HG03520 (cell line): ENCODE data around the gene FDX2.

Source experiments
- ATAC-seq: cut with Tn5 transposase; IDR thresholded peaks from one replicate; pipeline ENCODE4 v1.9.1; 2021; ENCODE audit warnings: mild to moderate bottlenecking, moderate library complexity; ENCODE audit not compliant: unreplicated experiment

Gene FDX2

DNA sequence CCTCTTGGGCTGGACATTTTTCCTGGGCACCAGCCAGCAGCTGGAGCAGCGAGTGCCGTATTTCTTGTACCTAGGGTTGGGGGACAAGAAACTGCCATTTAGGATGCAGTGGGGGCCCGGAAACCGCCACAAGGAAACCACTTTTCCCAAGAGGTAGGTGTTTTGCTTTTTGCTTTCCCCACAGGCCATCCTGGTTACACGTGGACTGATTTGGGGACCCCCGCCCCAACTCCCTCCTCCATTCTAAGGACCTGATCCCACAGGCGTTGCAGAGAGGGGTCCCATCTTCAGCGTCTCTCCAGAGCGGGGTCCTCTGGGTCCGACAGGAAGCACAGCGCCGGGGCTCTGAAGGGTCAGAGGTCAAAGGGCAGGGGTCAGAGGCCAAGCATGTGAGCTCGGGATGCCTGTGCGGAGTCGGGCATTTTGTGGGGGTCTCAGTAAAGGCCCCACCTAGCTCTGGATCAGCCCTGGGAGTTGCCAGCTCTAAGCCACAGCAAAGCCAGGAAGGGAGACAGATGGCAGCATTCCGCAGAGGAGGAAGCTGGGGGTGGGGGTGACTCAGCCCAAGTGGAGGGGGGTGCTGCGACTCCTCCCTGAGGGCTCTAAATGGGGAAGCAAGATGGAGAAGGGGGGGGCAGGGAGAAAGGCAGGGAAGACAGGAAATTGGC, 10.5 kb downstream of the FDX2 start:
- no peak for ATAC-seq

DNA sequence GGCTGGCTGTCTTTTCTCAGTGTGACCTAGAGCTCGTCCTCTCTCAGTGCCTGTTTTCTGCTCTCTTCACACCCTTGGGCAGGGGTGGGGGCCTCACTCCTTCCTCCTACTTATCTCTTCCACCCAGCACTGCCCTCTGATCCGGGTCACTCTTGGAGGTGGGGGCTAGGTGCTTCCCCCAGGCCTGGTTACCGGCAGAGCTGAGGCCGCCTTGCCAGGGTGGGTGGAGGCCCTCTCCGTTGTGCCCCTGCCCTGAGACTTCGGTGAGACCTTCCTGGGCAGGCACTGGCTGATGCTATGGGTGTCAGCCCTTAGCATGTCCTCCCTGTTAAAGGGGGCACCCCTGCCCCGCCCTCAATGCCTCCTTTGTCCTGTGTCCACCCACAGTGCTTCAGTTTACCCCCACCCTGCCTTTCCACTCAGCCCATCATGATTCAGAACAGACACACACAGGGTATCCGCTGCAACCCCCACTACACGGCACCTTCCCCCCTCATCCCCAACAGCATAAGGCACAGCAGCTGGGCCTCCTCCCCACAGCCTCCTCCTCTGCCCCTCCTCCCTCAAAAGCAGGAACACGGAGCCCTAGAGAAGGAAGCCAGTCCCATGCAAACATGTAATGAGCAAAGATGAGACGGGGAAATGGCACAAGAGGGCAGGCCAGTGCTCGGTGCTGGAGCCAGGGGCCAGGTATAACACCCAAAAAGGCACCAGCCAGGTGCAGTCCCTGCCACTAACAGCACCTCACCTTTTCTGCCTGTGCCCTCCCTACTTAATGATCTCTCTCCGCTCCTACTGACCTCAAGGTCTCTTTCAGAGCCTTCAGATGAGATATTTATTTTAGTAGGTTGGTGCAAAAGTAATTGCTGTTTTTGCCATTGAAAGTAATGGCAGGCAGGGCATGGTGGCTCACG, 16.0 kb downstream of the FDX2 start:
- ATAC-seq, result no peak

DNA sequence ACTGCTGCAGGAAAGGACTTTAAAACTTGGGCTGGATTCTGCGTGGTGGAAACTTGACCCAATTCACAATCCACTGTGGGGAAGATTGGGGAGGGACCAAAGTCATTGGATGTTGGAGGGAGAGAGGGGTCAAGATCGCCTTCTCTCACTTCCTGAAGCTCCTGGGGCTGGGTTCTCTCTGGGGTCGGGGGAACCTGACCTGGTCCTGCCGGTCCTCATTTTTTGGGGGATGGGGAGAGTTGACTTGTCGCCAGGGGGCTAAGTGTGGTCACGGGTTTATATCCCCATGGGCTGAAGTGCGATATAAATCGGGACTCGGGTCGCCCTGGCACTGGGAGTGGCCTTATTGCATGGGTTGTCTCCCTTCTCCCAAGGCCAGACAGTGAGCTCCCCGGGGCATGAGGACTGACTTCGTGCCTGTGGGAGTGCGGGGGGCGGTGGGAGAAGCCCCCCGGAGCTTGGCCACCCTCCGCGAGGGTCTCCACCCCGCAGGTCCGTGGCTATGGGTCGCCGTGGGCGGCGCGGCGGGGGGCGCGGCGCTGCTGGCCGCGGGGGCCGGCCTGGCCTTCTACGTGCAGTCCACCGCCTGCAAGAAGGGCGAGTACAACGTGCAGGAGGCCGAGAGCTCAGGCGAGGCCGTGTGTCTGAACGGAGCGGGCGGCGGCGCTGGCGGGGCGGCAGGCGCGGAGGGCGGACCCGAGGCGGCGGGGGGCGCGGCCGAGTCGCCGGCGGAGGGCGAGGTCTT, 19.8 kb downstream of the FDX2 start:
- ATAC-seq, result no peak

DNA sequence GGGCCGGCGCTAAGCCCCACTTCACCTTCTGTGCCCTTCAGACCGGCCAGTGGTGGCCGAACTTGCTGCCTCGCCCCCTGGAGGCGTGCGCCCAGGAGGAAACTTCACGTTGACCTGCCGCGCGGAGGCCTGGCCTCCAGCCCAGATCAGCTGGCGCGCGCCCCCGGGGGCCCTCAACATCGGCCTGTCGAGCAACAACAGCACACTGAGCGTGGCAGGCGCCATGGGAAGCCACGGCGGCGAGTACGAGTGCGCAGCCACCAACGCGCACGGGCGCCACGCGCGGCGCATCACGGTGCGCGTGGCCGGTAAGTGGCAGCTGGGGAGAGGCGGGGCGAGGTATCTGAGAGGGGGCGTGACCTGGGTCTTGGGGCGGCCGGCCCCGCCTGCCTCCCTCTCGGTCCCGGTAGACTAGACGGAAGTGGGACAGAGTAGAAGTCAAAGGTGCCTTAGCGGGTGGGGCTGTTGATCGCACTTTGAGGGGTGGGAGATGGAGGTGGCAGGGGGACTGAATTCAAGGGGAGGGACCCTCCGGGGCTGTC, 20.4 kb downstream of the FDX2 start:
- ATAC-seq, result no peak

DNA sequence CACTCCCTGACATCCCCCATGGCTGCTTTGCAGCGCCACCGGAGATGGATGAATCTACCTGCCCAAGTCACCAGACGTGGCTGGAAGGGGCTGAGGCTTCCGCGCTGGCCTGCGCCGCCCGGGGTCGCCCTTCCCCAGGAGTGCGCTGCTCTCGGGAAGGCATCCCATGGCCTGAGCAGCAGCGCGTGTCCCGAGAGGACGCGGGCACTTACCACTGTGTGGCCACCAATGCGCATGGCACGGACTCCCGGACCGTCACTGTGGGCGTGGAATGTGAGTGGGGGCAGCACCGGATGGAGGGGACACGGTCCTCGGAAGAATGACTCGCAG, 21.5 kb downstream of the FDX2 start:
- ATAC-seq, result no peak

DNA sequence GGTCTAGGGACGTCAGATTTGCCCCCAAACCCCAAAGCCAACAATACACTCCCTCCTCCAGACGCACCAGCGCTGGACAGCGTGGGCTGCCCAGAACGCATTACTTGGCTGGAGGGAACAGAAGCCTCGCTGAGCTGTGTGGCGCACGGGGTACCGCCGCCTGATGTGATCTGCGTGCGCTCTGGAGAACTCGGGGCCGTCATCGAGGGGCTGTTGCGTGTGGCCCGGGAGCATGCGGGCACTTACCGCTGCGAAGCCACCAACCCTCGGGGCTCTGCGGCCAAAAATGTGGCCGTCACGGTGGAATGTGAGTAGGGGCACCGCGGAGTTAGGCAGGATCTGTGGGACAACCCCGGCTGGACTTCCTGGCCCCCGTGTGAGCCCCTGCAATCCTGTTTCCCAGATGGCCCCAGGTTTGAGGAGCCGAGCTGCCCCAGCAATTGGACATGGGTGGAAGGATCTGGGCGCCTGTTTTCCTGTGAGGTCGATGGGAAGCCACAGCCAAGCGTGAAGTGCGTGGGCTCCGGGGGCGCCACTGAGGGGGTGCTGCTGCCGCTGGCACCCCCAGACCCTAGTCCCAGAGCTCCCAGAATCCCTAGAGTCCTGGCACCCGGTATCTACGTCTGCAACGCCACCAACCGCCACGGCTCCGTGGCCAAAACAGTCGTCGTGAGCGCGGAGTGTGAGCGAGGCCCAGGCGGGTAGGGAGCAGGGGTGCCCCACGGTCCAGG, 22.0 kb downstream of the FDX2 start:
- ATAC-seq, result no peak

DNA sequence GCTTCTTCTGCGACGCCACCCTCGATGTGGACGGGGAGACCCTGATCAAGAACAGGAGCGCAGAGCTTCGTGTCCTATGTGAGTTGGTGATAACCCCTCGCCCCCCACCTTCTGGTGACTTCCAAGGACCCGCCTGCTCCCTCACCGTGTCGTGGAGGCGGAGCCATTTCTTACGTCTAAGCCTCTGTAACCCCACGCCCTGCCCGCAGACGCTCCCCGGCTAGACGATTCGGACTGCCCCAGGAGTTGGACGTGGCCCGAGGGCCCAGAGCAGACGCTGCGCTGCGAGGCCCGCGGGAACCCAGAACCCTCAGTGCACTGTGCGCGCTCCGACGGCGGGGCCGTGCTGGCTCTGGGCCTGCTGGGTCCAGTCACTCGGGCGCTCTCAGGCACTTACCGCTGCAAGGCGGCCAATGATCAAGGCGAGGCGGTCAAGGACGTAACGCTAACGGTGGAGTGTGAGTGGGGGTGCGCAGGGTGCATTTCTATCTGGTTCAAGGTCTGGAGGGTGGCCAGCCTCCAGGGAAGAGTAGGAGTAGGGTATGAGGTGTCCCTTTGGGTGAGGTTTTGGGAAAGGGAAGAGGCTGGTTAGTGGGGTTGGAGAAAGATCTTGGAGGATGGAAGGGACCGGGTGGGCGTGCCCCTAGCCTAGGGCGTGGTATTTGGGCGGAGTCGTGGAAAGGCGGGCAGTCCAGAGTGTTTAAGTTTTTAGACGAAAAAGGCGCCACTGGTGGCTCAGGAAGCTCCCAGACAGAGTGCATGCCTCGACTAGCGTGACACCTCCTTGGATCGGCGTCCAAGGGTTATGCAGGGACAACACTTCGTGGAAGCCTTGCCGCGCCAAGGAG, 22.8 kb downstream of the FDX2 start:
- ATAC-seq, result no peak

DNA sequence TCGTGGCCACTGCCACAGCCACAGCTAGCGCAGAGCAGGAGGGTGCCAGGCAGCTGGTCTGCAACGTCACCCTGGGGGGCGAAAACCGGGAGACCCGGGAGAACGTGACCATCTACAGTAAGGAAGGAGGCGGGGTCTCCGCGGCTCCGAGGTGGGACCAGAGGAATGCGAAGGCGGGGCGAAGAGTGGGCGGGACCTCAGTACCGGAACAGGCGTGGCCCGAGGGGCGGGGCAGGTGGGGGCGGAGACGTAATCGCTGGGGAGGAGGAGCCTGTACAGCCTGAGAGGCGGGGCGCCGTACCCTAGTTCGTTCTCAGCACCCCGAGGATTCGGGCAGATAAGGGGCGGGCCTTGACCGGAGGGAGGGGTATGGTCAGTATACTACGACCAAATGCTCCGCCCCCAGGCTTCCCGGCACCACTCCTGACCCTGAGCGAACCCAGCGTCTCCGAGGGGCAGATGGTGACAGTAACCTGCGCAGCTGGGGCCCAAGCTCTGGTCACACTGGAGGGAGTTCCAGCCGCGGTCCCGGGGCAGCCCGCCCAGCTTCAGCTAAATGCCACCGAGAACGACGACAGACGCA, 23.5 kb downstream of the FDX2 start:
- no peak for ATAC-seq

DNA sequence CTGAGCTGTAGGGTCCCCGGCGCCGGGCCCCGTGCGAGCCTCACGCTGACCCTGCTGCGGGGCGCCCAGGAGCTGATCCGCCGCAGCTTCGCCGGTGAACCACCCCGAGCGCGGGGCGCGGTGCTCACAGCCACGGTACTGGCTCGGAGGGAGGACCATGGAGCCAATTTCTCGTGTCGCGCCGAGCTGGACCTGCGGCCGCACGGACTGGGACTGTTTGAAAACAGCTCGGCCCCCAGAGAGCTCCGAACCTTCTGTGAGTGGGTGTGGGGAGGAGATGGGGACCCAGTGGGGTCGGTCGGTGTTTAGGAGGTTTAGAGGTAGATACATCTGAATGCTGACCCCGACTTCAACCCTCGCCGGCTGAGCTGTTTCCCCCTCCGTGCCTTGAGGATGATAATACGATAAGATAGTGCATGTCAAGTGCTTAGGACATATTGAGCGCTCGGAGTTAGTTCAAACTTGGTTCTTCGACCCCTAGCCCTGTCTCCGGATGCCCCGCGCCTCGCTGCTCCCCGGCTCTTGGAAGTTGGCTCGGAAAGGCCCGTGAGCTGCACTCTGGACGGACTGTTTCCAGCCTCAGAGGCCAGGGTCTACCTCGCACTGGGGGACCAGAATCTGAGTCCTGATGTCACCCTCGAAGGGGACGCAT, 24.1 kb downstream of the FDX2 start:
- ATAC-seq, result no peak

DNA sequence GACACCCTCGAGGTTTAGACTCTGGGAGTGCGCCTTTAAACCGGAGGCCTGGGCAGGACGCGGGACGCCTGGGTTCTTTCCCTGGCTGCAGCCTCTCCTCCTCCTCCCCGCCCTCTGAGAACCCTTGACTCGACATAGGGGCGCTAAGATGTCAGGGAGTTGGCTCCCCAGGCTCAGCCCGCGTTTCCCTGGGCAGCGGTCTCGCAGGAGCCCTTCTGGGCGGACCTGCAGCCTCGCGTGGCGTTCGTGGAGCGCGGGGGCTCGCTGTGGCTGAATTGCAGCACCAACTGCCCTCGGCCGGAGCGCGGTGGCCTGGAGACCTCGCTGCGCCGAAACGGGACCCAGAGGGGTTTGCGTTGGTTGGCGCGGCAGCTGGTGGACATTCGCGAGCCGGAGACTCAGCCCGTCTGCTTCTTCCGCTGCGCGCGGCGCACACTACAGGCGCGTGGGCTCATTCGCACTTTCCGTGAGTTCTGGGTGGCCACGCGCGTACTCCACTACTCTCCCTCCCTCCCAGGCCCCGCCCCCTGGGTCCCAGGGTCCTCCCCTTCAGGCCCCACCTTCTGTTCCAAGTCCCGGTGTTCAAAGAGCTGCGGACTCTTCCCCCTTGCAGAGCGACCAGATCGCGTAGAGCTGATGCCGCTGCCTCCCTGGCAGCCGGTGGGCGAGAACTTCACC, 24.8 kb downstream of the FDX2 start:
- no peak for ATAC-seq

DNA sequence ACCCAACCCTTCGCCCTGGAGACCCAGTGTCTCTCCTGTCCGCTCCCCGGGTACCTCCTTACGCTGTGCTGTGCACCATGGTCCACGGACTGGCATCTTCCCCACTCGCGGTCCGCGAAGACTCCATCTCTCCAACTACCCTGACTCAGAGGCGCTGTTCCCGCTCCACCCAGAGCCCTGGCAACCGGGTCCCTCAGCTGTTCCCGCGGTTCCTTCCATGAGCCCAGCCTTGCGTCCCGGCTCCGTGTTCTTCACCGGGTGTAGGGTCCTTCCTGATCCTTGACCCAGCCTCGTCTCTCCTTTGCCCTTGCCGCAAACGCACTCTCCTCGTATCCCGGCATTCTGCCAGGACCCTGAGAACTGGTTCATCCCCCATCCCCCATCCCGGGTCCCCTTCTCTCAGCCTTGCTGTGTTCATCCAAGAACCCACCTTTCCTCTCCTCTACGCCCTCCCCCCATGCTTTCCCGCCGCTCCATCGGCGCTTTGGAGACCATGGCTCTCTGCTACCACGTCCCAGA, 25.4 kb downstream of the FDX2 start:
- ATAC-seq, result no peak

DNA sequence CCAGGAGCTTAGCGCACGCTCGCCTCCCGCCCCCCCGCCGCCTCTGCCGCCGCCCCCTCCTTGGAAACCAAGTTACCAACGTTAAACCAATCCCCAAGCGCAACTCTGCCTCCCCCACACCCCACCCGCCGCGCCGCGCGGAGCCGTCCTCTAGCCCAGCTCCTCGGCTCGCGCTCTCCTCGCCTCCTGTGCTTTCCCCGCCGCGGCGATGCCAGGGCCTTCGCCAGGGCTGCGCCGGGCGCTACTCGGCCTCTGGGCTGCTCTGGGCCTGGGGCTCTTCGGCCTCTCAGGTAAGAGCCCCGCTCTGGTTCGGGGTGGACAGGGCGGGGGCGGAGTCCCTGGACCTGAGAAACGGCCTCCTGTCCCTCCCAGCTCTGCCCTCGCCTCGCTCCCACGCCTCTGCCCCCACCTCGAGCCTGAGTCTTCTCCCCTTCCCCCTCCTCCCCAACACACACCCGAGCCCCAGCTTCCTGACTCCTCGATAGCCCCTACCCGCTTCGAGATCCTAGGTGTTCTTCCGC, 25.9 kb downstream of the FDX2 start, which contains the start of gene ICAM5:
TSS of gene ICAM5 (plus strand) at position 117 of the 521 bp plus-strand sequence. CDS start at position 209, 92 bp downstream.
- no peak for ATAC-seq

DNA sequence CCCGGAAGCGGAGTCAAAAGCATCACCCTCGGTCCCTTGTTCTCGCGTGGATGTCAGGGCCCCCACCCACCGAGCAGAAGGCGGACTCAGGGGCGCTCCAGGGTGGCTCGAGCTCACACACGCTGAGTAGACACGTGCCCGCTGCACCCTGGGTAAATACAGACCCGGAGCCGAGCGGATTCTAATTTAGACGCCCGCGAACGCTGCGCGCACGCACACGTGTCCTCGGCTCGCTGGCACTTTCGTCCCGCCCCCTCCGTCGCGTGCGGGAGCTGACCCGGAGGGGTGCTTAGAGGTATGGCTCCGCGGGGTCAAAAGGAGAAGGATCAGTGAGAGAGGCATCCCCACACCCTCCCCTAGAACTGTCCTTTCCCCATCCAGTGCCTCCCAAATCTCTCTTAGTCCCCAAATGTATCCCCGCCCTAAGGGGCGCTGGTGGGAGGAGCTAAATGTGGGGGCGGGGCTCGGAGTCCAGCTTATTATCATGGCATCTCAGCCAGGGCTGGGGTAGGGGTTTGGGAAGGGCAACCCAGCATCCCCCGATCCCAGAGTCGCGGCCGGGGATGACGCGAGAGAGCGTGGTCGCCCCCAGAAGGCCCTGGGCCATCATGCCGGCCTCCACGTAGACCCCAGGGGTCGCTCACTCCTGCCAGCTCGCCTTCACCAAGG, 26.5 kb downstream of the FDX2 start:
- ATAC-seq, result no peak

DNA sequence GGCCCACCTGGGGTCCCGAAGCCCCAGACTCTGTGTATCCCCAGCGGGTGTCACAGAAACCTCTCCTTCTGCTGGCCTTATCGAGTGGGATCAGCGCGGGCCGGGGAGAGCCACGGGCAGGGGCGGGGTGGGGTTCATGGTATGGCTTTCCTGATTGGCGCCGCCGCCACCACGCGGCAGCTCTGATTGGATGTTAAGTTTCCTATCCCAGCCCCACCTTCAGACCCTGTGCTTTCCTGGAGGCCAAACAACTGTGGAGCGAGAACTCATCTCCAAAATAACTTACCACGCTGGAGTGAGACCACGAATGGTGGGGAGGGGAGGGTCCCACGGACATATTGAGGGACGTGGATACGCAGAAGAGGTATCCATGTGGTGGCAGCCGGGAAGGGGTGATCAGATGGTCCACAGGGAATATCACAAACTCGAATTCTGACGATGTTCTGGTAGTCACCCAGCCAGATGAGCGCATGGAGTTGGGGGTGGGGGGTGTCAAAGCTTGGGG, 27.1 kb downstream of the FDX2 start:
- no peak for ATAC-seq

DNA sequence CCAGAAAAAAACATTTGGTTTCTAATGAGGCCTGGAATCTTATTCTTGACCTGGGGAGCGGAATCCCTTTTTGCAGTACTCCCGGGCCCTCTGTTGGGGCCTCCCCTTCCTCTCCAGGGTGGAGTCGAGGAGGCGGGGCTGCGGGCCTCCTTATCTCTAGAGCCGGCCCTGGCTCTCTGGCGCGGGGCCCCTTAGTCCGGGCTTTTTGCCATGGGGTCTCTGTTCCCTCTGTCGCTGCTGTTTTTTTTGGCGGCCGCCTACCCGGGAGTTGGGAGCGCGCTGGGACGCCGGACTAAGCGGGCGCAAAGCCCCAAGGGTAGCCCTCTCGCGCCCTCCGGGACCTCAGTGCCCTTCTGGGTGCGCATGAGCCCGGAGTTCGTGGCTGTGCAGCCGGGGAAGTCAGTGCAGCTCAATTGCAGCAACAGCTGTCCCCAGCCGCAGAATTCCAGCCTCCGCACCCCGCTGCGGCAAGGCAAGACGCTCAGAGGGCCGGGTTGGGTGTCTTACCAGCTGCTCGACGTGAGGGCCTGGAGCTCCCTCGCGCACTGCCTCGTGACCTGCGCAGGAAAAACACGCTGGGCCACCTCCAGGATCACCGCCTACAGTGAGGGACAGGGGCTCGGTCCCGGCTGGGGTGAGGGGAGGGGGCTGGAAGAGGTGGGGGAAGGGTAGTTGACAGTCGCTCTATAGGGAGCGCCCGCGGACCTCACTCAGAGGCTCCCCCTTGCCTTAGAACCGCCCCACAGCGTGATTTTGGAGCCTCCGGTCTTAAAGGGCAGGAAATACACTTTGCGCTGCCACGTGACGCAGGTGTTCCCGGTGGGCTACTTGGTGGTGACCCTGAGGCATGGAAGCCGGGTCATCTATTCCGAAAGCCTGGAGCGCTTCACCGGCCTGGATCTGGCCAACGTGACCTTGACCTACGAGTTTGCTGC, 28.7 kb downstream of the FDX2 start, which contains the start of gene ICAM4:
TSS of gene ICAM4 (plus strand) at position 153 of the 935 bp plus-strand sequence. CDS start at position 211, 58 bp downstream.
- no peak for ATAC-seq

DNA sequence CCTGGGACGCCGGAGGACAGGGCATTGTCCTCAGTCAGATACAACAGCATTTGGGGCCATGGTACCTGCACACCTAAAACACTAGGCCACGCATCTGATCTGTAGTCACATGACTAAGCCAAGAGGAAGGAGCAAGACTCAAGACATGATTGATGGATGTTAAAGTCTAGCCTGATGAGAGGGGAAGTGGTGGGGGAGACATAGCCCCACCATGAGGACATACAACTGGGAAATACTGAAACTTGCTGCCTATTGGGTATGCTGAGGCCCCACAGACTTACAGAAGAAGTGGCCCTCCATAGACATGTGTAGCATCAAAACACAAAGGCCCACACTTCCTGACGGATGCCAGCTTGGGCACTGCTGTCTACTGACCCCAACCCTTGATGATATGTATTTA, 30.4 kb downstream of the FDX2 start:
- ATAC-seq, result no peak
